ES-I3 (cell line): Measurements from ENCODE around the gene NDC1.

Experiments
- H3K36me3 ChIP-seq: 2 replicates; pipeline ENCODE4 v1.6.1; 2013; ENCODE audit warnings: mild to moderate bottlenecking, low read length, control low read depth, moderate library complexity; ENCODE audit not compliant: insufficient read depth
- H3K4me1 ChIP-seq: 2 replicates; pipeline ENCODE4 v1.6.1; 2013; ENCODE audit warnings: mild to moderate bottlenecking, control low read depth, low read length; ENCODE audit not compliant: insufficient read depth
- H3K9ac ChIP-seq: 2 replicates; pipeline ENCODE4 v1.6.1; 2013; ENCODE audit warnings: low read depth, mild to moderate bottlenecking, low read length, moderate library complexity
- H3K9me3 ChIP-seq: 2 replicates; pipeline ENCODE4 v1.6.1; 2013; ENCODE audit warnings: mild to moderate bottlenecking, low read length, moderate library complexity; ENCODE audit not compliant: control insufficient read depth, insufficient read depth

Gene NDC1

DNA sequence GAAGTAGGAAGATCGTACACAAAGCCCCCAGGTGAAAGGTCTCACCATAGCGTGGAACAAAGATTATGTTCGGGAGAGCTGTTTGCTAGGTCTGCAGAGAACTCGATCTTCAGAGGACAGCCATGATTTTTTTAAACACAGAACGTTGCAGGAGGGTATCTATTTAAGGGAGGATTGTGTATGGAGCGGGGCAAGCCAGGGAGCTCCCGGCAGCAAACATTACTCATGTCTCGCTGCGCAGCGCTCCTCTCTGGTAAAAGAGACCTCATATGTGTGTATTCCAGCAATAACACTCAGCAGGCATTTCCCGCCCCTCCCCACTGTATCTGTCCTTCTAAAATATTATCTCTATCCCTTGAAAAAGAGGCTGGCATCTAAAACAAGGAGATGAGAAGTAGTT, 101.8 kb downstream of the NDC1 start:
- H3K9me3 ChIP-seq: no peaks in the 10 kb centered on the region
- H3K36me3 ChIP-seq: no peaks in the 10 kb centered on the region
- no peaks in the 10 kb centered on the region for H3K4me1 ChIP-seq
- no peak overlapping the region for H3K9ac ChIP-seq

- H3K9me3 ChIP-seq: no peaks in the 10 kb centered on the region
- no peak overlapping the region for H3K9ac ChIP-seq
- H3K4me1 ChIP-seq: no peaks in the 10 kb centered on the region
- H3K36me3 ChIP-seq: no peaks in the 10 kb centered on the region
Measured at GRCh38 chr1:53735681-53736080, 102.4 kb downstream of the NDC1 start.

- no peaks in the 10 kb centered on the region for H3K9me3 ChIP-seq
Measured at GRCh38 chr1:53735261-53735660, 102.8 kb downstream of the NDC1 start.

GRCh38 chr1:53734650-53735211, 103.4 kb downstream of the NDC1 start:
- H3K9ac ChIP-seq: no peak overlapping the region
- H3K4me1 ChIP-seq: no peaks in the 10 kb centered on the region
- H3K9me3 ChIP-seq: no peaks in the 10 kb centered on the region
- no peaks in the 10 kb centered on the region for H3K36me3 ChIP-seq

More at GRCh38 chr1:53735261-53735660, 102.8 kb downstream of the NDC1 start:
- Histone ChIP-seq H3K4me1 (no peaks in the 10 kb centered on the region), H3K36me3 (no peaks in the 10 kb centered on the region), H3K9ac (no peak overlapping the region)

DNA sequence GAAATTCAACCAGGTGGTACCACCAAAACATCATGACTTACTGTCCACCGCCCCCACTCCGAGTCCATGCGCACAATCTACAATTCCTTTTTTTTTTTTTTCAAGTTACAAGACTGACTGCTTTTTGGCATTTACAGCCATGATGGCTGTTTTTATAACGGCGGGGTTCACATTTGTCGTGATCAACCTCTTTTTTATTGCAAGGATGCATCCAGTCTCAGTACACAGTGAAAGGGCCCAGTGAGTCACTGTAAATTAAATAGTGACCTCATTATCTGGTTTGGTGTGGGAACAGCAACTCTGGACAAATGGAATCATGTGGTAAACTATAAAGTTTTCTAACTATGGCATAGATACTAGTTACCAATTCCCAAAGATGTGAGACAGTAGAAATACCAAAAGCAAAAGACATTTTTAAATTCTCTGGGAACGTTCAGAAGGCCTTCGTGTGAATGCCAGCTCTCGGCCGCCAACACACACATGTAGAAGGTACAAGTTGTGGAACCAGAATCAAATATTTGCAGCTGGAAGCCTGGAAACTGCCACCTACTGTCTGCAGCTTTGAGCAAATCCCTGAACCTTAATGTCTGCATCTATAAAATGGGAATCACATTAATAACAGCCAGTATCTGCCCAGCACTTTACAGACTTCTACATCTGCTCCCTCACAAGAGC, 104.0 kb downstream of the NDC1 start:
- Histone ChIP-seq H3K4me1 (no peaks in the 10 kb centered on the region), H3K9me3 (no peaks in the 10 kb centered on the region), H3K9ac (no peak overlapping the region), H3K36me3 (no peaks in the 10 kb centered on the region)

DNA sequence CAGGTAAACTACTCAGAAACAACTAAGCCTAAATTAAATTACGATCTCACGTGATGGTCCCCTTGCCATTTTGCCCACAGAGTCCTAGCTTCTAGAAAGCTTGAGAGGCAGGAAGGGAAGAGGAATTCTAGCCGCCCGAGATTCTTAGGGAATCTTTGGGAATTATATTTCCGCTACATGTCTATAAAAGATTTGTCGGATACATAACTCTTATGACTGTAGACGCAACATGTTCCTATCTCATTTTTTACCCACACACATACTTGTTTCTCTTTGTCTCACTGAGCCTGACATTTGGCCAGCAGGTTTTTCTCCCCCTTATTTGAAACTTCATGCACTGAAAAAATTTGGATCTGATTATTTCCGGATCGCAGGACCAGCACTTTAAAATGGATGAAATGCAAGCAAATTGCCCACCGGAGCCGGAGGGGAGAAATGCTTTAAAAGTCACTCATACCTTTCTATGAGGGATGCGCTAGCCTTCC, 104.6 kb downstream of the NDC1 start:
- no peaks in the 10 kb centered on the region for H3K4me1 ChIP-seq
- no peaks in the 10 kb centered on the region for H3K36me3 ChIP-seq
- no peak overlapping the region for H3K9ac ChIP-seq
- no peaks in the 10 kb centered on the region for H3K9me3 ChIP-seq

GRCh38 chr1:53732912-53733317, 105.2 kb downstream of the NDC1 start:
- H3K4me1 ChIP-seq: no peaks in the 10 kb centered on the region
- H3K9me3 ChIP-seq: no peaks in the 10 kb centered on the region
- no peak overlapping the region for H3K9ac ChIP-seq
- no peaks in the 10 kb centered on the region for H3K36me3 ChIP-seq

DNA sequence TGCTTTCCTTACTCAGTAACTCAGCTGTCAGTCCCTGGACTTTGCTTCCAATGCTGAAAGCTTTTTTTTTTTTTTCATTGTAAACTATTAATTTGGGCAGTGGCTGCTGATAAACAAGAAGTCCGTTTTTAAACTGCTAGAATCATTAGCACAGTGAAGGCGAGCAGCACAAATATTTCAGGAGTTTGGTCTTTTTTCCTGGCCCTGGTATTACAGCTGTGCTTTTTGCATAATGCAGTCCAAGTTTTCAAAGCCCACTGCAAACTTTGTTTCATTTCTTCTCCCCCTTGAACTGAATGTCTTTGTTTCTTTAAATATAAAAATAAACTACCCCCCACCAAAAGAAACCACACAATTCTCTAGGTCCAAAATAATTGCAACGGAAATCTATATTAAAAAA, 105.7 kb downstream of the NDC1 start:
- no peaks in the 10 kb centered on the region for H3K4me1 ChIP-seq
- H3K9me3 ChIP-seq: no peaks in the 10 kb centered on the region
- no peaks in the 10 kb centered on the region for H3K36me3 ChIP-seq
- H3K9ac ChIP-seq: no peak overlapping the region

GRCh38 chr1:53731779-53732305, 106.3 kb downstream of the NDC1 start:
- Histone ChIP-seq H3K9me3 (no peaks in the 10 kb centered on the region), H3K4me1 (no peaks in the 10 kb centered on the region), H3K9ac (no peak overlapping the region), H3K36me3 (no peaks in the 10 kb centered on the region)

DNA sequence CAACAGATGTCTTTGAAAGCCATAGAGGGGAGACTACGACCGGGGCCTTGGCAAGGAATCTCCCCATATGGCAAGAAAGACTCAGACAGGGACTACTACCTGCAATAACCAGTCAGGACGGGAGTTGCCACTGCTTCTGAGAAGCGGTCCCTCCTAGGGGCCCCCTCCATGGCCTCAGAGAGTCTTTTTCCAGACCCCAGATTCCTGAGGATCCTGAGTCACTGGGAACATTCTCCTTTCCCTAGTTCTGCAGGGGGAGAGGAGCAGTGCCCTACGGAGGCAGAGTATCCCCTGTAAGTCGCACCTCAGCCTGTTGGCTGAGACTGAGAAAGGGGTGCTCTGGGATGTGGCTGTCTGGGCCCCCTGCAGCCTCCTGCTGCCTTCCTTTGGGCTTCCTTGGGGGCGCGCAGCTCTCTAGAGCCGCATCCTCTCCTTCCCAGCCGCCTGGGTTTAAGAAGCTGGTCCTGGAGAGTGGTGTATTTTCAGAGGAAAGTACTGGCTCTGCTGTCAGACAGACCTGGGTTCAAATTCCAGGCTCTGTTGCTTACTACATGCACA, 107.0 kb downstream of the NDC1 start:
- no peaks in the 10 kb centered on the region for H3K36me3 ChIP-seq
- no peak overlapping the region for H3K9ac ChIP-seq
- no peaks in the 10 kb centered on the region for H3K4me1 ChIP-seq
- no peaks in the 10 kb centered on the region for H3K9me3 ChIP-seq

DNA sequence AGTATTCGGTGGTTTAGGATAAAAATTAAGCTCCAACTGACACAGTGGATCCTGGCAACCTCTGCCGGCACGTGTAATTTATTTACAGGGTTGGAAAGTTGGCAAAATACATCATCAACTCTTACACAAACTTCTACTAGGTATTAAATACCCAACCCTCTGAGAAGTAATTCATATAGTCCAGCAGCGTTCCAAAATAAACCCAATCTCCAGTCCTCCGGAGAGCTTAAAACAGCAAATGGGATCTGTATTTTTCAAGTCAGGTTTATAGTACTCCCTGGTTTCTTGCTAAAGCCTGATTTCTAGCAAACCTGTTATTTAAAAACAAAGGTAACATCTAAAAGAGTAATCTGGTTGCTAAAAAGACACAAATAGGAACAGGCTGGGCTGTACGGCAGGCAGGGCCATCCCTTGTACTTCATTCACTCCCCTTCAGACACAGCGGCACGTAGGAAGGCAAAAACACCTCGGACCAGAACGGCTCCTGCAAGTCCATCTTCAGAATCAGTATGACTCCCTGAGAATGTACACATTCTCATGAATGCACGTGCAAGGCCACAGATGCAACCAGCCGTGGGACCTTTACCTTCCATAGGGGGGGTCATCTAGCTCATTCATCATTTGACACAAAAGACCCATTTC, 107.8 kb downstream of the NDC1 start:
- Histone ChIP-seq H3K4me1 (no peaks in the 10 kb centered on the region), H3K36me3 (no peaks in the 10 kb centered on the region), H3K9me3 (no peaks in the 10 kb centered on the region), H3K9ac (no peak overlapping the region)

GRCh38 chr1:53729456-53730223, 108.5 kb downstream of the NDC1 start:
- H3K9me3 ChIP-seq: no peaks in the 10 kb centered on the region
- no peaks in the 10 kb centered on the region for H3K36me3 ChIP-seq
- no peak overlapping the region for H3K9ac ChIP-seq
- peaks cover 3% of the 10 kb centered on the region; the same call in 1 of the 2 replicates for H3K4me1 ChIP-seq

DNA sequence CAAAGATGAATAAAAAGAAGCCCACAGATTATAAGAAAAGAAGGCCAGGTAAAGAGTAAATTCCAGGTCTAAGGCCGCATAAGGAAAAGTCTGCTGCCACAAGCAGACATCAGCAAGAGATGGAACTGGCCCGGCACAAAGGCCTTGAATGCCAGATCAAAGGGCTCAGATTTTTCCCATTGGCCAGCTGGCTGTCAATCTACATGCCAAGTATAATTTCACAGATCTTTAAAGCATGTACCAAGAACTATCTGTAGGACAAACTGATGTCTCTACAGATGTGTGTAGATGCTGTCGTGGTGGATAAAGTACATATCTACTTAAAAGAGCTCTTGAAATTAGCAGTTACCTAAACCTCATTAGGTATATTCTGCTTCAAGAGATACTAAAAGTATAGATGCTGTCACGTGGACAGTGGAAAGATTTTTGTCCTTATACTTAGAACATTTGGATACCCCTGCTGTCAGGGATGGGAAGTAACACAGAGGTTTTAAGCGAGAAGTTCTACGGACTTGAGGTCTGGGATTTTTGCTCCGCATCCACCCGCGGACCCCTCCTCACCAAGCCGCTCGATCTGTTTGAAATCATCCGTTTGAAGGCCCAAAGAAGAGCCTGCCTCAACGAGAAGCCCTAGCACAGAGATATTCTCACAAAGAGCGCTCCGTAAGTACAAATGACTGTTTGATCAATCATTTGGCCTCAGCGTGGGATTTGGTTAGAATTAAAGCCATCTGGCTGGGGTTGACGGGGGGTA, 109.2 kb downstream of the NDC1 start:
- no peaks in the 10 kb centered on the region for H3K9me3 ChIP-seq
- no peaks in the 10 kb centered on the region for H3K36me3 ChIP-seq
- peaks cover 3% of the 10 kb centered on the region; the same call in 1 of the 2 replicates for H3K4me1 ChIP-seq
- no peak overlapping the region for H3K9ac ChIP-seq
